Measurements from ENCODE around the gene SEPTIN6.

DNA sequence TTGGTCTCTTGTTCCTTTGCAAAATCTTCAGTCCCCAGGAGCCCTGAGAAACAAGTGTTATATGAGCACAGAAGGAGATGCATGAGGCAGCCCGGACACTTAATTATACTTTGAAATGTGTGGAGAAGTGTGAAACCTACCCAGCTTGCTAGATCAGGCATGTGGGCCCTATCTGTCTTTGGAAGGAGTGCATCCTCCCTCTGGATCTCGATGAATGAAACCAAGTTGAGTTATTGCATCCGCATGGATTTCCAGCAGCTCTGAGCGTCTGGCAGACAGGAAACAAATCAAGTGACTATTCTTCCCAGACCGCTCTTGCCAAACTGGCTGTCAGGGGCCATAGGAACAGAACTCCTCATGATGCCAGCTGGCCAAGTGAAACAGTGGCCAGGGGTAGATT lies 45.8 kb upstream of the SEPTIN6 start:
- TF ChIP-seq GATA3 (IDR thresholded peaks at IDR 0.05; ENCODE audit: low read depth, low read length) (no peak), GATA2 (IDR thresholded peaks at IDR 0.05; ENCODE audit: low read depth, low read length) (no peak)

Measured in SH-SY5Y (cell line).